ENCODE data around the gene GALNT12.

The GALNT12 gene

GRCh38 chr9:98773721-98774120, 33.7 kb upstream of the GALNT12 start:
- Histone ChIP-seq H3K36me3 (ENCODE audit: control insufficient read depth, insufficient read depth, low read length) (peaks cover 30% of the 10 kb centered on the region), H3K9me3 (ENCODE audit: control insufficient read depth, insufficient read depth, low read length) (no peaks in the 10 kb centered on the region), H3K27me3 (ENCODE audit: control insufficient read depth, insufficient read depth, low read length) (no peaks in the 10 kb centered on the region), H3K9ac (ENCODE audit: low read depth, low read length) (no peak overlapping the region), H3K4me1 (ENCODE audit: control insufficient read depth, insufficient read depth, low read length) (no peaks in the 10 kb centered on the region), H3K4me3 (ENCODE audit: low read depth, low read length) (no peak overlapping the region)

- peaks cover 30% of the 10 kb centered on the region for H3K36me3 ChIP-seq (ENCODE audit: control insufficient read depth, insufficient read depth, low read length)
- no peaks in the 10 kb centered on the region for H3K27me3 ChIP-seq (ENCODE audit: control insufficient read depth, insufficient read depth, low read length)
- H3K4me1 ChIP-seq (ENCODE audit: control insufficient read depth, insufficient read depth, low read length): no peaks in the 10 kb centered on the region
- no peak overlapping the region for H3K9ac ChIP-seq (ENCODE audit: low read depth, low read length)
- no peaks in the 10 kb centered on the region for H3K9me3 ChIP-seq (ENCODE audit: control insufficient read depth, insufficient read depth, low read length)
- H3K4me3 ChIP-seq (ENCODE audit: low read depth, low read length): no peak overlapping the region
Observed at GRCh38 chr9:98774746-98775145, 32.7 kb upstream of the GALNT12 start.

GRCh38 chr9:98775831-98776441, 31.5 kb upstream of the GALNT12 start:
- Histone ChIP-seq H3K27me3 (ENCODE audit: control insufficient read depth, insufficient read depth, low read length) (no peaks in the 10 kb centered on the region), H3K36me3 (ENCODE audit: control insufficient read depth, insufficient read depth, low read length) (peaks cover 29% of the 10 kb centered on the region), H3K4me3 (ENCODE audit: low read depth, low read length) (no peak overlapping the region)

GRCh38 chr9:98777618-98778017, 29.9 kb upstream of the GALNT12 start:
- H3K9me3 ChIP-seq (ENCODE audit: control insufficient read depth, insufficient read depth, low read length): no peaks in the 10 kb centered on the region
- no peaks in the 10 kb centered on the region for H3K4me1 ChIP-seq (ENCODE audit: control insufficient read depth, insufficient read depth, low read length)
- H3K9ac ChIP-seq (ENCODE audit: low read depth, low read length): no peak overlapping the region
- no peak overlapping the region for H3K4me3 ChIP-seq (ENCODE audit: low read depth, low read length)
- H3K27me3 ChIP-seq (ENCODE audit: control insufficient read depth, insufficient read depth, low read length): no peaks in the 10 kb centered on the region
- H3K36me3 ChIP-seq (ENCODE audit: control insufficient read depth, insufficient read depth, low read length): peaks cover 20% of the 10 kb centered on the region

More at GRCh38 chr9:98775831-98776441, 31.5 kb upstream of the GALNT12 start:
- H3K9ac ChIP-seq (ENCODE audit: low read depth, low read length): no peak overlapping the region
- H3K9me3 ChIP-seq (ENCODE audit: control insufficient read depth, insufficient read depth, low read length): no peaks in the 10 kb centered on the region
- no peaks in the 10 kb centered on the region for H3K4me1 ChIP-seq (ENCODE audit: control insufficient read depth, insufficient read depth, low read length)

GRCh38 chr9:98778251-98778650, 29.2 kb upstream of the GALNT12 start:
- no peaks in the 10 kb centered on the region for H3K27me3 ChIP-seq (ENCODE audit: control insufficient read depth, insufficient read depth, low read length)
- H3K4me3 ChIP-seq (ENCODE audit: low read depth, low read length): no peak overlapping the region
- H3K36me3 ChIP-seq (ENCODE audit: control insufficient read depth, insufficient read depth, low read length): peaks cover 15% of the 10 kb centered on the region
- H3K4me1 ChIP-seq (ENCODE audit: control insufficient read depth, insufficient read depth, low read length): no peaks in the 10 kb centered on the region
- H3K9me3 ChIP-seq (ENCODE audit: control insufficient read depth, insufficient read depth, low read length): no peaks in the 10 kb centered on the region
- no peak overlapping the region for H3K9ac ChIP-seq (ENCODE audit: low read depth, low read length)

- H3K4me3 ChIP-seq (ENCODE audit: low read depth, low read length): no peak overlapping the region
- H3K4me1 ChIP-seq (ENCODE audit: control insufficient read depth, insufficient read depth, low read length): no peaks in the 10 kb centered on the region
- H3K9ac ChIP-seq (ENCODE audit: low read depth, low read length): no peak overlapping the region
- H3K27me3 ChIP-seq (ENCODE audit: control insufficient read depth, insufficient read depth, low read length): no peaks in the 10 kb centered on the region
- peaks cover 9% of the 10 kb centered on the region for H3K36me3 ChIP-seq (ENCODE audit: control insufficient read depth, insufficient read depth, low read length)
- no peaks in the 10 kb centered on the region for H3K9me3 ChIP-seq (ENCODE audit: control insufficient read depth, insufficient read depth, low read length)
Observed at GRCh38 chr9:98778711-98779530, 28.5 kb upstream of the GALNT12 start.

GRCh38 chr9:98780059-98780749, 27.3 kb upstream of the GALNT12 start:
- Histone ChIP-seq H3K4me3 (ENCODE audit: low read depth, low read length) (no peak overlapping the region), H3K27me3 (ENCODE audit: control insufficient read depth, insufficient read depth, low read length) (no peaks in the 10 kb centered on the region), H3K36me3 (ENCODE audit: control insufficient read depth, insufficient read depth, low read length) (peaks cover 5% of the 10 kb centered on the region), H3K9ac (ENCODE audit: low read depth, low read length) (no peak overlapping the region), H3K9me3 (ENCODE audit: control insufficient read depth, insufficient read depth, low read length) (no peaks in the 10 kb centered on the region), H3K4me1 (ENCODE audit: control insufficient read depth, insufficient read depth, low read length) (no peaks in the 10 kb centered on the region)

- H3K36me3 ChIP-seq (ENCODE audit: control insufficient read depth, insufficient read depth, low read length): peaks cover 5% of the 10 kb centered on the region
- no peak overlapping the region for H3K4me3 ChIP-seq (ENCODE audit: low read depth, low read length)
- H3K4me1 ChIP-seq (ENCODE audit: control insufficient read depth, insufficient read depth, low read length): no peaks in the 10 kb centered on the region
Observed at GRCh38 chr9:98781588-98782383, 25.7 kb upstream of the GALNT12 start.

GRCh38 chr9:98783518-98784226, 23.8 kb upstream of the GALNT12 start:
- Histone ChIP-seq H3K4me3 (ENCODE audit: low read depth, low read length) (no peak overlapping the region), H3K9ac (ENCODE audit: low read depth, low read length) (no peak overlapping the region), H3K27me3 (ENCODE audit: control insufficient read depth, insufficient read depth, low read length) (no peaks in the 10 kb centered on the region), H3K9me3 (ENCODE audit: control insufficient read depth, insufficient read depth, low read length) (no peaks in the 10 kb centered on the region), H3K4me1 (ENCODE audit: control insufficient read depth, insufficient read depth, low read length) (no peaks in the 10 kb centered on the region), H3K36me3 (ENCODE audit: control insufficient read depth, insufficient read depth, low read length) (peaks cover 9% of the 10 kb centered on the region)

More at GRCh38 chr9:98781588-98782383, 25.7 kb upstream of the GALNT12 start:
- H3K27me3 ChIP-seq (ENCODE audit: control insufficient read depth, insufficient read depth, low read length): no peaks in the 10 kb centered on the region
- no peak overlapping the region for H3K9ac ChIP-seq (ENCODE audit: low read depth, low read length)
- H3K9me3 ChIP-seq (ENCODE audit: control insufficient read depth, insufficient read depth, low read length): no peaks in the 10 kb centered on the region

GRCh38 chr9:98784831-98785806, 22.4 kb upstream of the GALNT12 start:
- no peaks in the 10 kb centered on the region for H3K4me1 ChIP-seq (ENCODE audit: control insufficient read depth, insufficient read depth, low read length)
- H3K9ac ChIP-seq (ENCODE audit: low read depth, low read length): no peak overlapping the region
- H3K4me3 ChIP-seq (ENCODE audit: low read depth, low read length): no peak overlapping the region
- H3K9me3 ChIP-seq (ENCODE audit: control insufficient read depth, insufficient read depth, low read length): no peaks in the 10 kb centered on the region
- H3K27me3 ChIP-seq (ENCODE audit: control insufficient read depth, insufficient read depth, low read length): no peaks in the 10 kb centered on the region
- H3K36me3 ChIP-seq (ENCODE audit: control insufficient read depth, insufficient read depth, low read length): peaks cover 15% of the 10 kb centered on the region
